ENCODE data around the gene COL23A1. TPM values are rescaled to one million over a fixed set of nuclear protein-coding genes. Genes with fewer than 3 reads are reported as not detected.
"Not testable (repeated sequence)": the region's sequence is repeated elsewhere in the genome, so short reads cannot be mapped to it uniquely, and the experiment has no call there.

Gene COL23A1
- total RNA-seq, 1 donor from 2014 or later: 0.86 TPM

DNA sequence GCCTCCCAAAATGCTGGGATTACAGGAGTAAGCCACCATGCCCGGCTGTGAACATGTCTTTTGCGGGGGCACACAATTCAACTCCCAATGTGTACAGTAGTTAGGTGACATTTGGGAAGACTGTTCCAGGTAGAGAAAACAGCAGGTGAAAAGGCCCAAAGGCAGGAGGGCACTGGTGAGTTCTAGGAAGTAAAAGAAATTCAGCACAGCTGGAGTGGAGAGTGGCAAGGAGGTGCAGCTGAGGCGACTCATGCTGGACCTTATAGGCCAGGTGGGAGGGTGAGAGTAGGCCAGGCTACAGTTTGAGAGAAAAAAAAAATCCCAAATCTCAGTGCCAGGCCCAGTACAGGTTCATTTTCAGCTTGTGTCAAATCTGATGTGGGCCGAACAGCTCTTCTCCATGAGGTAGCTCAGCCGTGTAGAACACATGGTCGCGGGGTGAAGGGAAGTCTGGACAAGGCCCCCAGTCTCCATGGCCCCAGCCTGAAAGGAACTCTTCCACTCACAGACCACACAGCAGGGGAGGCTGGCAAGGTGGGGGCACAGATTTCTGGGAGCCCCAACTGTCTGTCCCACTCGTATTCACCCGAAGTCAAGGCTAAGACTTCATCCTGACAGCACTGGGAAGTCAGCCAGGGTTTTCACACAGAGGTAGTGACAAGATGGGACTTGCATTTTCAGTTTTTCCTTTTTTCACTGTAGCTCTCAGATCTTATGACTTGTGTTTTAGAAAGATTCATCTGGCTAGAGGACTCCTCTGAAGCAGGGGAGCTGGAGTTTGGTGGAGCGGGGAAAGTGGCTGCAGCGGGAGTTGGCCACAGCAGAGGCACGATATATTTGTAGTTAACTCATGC is 390.4 kb downstream of the COL23A1 start:
- no peak for DNase-seq (ENCODE audit: low spot score)

DNA sequence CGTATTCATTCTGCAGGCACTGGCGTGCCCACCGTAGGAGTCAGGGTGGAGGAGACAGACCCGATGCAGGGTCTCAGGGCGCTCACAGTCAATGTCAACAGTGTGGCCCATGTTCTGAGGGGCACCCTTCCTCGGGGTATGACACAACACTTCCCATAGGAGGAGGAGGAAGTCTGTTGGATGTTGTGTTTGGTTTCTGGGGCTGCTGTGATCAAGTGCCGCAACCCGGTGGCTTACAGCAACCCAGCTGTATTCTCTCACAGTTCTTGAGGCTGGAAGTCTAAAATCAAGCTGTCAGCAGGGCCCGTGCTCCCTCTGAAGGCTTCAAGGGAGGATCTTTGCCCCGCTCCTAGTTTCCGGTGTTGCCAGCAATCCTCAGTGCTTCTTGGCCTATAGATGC is 391.5 kb downstream of the COL23A1 start:
- DNase-seq (ENCODE audit: low spot score): no peak

DNA sequence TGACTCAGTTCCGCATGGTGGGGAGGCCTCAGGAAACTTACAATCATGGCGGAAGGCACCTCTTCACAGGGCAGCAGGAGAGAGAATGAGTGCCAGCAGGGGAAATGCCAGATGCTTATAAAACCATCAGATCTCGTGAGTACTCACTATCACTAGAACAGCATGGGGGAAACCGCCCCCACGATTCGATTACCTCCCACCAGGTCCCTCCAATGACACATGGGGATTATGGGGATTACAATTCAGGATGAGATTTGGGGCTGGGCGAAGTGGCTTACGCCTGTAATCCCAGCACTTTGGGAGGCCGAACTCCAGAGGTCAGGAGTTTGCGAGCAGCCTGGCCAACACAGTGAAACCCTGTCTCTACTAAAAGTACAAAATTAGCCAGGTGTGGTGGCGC is 392.0 kb downstream of the COL23A1 start:
- not testable (repeated sequence) for DNase-seq (ENCODE audit: low spot score)

DNA sequence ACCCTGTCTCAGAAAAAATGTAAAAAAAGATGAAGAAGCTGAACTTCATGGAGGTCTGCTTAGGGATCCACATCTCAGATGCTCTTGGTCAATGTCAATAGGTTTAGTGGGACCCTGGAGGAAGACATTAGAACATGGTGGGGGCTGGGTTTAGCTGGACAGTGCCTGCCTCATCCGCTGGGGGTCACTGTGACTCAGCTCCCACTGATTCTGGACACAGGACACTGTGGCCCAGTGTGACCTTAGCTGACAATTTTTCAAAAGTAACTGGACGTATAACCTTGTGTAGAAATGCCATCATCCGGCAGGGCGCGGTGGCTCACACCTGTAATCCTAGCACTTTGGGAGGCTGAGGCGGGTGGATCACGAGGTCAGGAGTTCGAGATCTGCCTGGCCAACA is 393.2 kb downstream of the COL23A1 start:
- DNase-seq (ENCODE audit: low spot score): no peak

DNA sequence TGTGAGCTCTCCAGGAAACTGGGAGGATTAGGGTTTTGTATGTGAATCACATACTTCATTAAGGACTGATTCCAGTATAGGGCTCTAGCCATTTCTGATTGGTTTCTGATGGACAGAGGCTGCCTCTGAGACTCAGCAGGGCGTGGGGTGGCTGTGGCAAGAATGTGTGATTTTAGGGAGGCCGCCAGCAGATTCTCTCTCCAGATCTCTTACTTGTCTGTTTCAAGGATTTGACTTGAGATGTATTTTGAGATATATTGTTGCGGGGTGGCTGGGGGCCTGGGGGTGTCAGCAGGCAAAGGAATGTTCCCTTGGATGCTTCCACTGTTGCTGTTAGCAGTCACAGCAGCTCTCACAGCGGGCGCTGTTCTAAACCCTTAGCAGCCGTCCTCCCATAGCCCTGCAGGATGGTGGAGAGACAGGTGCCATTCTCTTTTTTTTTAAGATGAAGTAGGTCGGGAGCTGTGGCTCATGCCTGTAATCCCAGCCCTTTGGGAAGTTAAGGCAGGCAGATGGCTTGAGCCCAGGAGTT is 393.8 kb downstream of the COL23A1 start:
- no peak for DNase-seq (ENCODE audit: low spot score)

DNA sequence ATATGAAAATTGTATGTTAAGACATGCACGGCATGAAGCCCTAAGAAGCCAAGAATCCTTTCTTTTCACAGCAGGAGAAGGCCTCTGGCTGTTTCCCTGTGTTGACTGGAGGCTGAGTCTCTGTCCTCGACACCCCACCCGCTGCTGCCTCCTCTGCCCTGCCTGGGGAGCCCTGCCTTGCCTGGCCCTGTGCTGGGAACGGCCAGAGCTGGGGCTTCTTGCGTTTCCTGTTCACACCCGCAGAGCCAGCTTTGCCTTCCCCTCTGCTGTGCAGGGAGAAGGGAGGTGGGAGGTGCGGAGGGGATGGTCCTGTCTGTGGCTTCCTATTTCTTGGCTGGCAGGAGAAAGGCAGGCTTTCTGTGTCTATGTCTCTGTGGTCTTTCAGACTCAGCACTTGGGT is 396.2 kb downstream of the COL23A1 start:
- DNase-seq (ENCODE audit: low spot score): no peak

DNA sequence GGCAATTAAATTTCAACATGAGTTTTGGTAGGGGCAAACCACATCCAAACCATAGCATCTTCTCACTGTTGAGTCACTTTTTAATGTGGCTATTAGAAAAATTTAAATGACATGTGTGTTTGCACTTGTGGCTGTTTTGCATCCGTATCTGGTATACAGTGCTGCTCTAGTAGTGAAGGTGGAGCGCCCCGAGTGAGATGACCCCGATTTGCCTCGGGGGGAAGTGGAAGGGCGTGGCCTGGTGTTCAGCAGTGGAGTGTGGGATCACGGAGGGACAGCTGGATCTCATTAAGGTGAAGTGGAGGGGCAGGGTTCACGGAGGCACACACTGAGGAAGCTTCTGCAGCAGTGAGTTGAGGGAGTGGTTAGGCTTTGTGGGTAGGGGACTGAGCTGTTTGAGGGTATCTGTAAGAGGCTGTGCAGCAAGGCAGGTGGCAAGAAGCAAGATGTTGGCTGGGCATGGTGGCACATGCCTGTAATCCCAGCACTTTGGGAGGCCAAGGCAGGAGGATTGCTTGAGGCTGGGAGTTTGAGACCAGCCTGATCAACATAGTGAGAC is 396.9 kb downstream of the COL23A1 start:
- DNase-seq (ENCODE audit: low spot score): no peak

DNA sequence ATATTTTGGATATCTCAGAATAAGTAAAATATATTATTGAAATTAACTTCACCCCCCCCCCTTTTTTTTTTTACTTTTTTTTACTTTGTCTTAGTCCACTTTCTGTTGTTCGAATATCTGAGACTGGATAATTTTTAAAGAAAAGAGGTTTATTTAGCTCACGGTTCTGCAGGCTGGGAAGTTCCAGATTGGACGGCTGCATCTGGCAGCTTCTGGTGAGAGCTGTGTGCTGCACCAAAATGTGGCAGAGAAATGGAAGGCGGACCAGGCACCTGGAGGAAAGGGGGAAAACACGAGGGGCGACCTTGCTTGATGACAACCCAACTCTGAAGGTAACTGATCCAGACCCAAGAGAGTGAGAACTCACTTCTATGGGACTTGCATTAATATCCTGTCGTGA is 397.4 kb downstream of the COL23A1 start:
- DNase-seq (ENCODE audit: low spot score): no peak

DNA sequence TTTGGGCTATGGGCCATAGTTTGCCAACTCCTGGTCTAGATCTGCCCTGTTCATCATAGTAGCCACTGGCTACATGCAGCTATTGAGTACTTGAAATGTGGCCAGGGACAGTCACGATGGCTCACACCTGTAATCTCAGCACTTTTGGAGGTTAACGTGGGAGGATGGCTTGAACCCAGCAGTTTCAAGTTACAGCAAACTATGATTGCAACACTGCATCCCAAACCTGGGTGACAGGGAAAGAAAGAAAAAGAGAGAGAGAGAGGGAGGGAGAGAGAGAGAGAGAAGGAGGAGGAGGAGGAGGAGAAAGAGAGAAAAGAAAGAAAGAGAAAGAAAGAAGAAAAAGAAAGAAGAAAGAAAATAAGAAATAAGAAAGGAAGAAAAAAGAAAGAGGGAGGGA is 397.9 kb downstream of the COL23A1 start:
- DNase-seq (ENCODE audit: low spot score): no peak

DNA sequence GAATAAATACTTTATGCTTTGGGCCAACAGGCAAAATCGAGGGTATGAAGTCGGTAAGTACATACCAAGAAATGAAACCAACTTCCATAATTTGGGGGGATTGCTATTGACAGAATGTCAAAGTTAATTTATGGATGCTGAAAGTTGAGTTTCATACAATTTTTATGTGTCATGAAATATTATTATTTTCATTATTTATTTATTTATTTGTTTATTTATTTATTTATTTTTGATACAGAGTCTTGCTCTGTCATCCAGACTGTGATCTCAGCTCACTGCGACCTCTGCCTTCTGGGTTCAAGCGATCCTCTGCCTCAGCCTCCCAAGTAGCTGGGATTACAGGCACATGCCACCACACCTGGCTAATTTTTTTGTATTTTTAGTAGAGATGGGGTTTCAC is 398.5 kb downstream of the COL23A1 start:
- DNase-seq (ENCODE audit: low spot score): no peak

DNA sequence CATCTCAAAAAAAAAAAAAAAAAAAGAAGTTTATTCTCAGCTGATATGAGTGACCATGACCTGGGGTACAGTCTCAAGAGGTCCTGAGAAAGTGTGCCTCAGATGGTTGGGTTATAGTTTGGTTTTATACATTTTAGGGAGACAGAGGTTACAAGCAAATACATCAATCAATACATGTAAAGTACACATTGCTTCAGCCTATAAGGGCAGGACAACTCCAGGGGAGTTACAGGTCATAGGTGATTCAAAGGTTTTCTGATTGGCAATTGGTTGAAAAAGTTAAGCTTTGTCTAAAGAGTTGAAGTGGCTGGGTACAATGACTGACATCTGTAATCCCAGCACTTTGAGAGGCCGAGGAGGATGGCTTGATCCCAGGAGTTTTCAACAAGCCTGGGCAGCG is 400.8 kb downstream of the COL23A1 start:
- no peak for DNase-seq (ENCODE audit: low spot score)

Other genes starting within 250 kb of the COL23A1 start
- gene CLK4, start 36.7 kb upstream of the COL23A1 start, total RNA-seq: 23.7 TPM
- gene ZNF354A, start 140.3 kb upstream of the COL23A1 start, total RNA-seq: 13.8 TPM

All from mucosa of gallbladder (tissue), 1 donor.